Measurements from ENCODE around the gene ORC5.

The ORC5 gene

DNA sequence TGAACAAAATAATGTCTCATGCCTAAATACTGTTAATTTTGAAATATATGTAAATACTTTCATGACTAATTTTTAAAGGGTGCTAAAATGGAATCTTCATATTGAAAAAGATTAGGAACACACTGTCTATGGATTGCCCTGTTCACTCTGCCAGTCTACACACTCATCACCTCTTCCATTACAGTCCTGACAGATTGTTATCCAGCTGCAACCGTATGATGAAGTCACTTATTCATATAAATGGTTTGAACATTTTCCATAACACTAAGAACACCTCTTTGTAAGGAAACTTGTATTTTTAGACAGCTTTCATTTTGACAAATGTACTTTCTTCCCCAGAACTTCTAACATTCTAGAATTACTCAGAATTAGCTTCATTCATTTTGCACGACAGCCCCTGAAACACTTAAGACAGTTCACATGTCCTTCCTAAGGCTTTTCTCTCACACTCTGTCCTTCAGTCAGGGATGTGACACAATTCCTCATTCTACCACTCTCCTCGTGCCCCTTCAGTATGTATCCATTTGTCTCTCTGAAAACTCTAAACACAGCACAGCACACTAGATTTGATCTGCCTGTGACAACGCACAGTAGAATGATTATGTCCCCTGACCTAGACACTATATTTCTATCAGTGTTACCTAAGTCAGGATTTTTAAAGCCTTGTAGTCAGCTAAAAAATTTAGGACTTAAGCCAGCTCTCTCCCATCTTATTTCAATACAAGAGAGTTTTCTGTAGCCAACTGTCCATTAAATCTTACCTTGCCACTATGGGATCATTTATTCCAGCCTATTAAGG is 71.9 kb downstream of the ORC5 start:
- H3K9ac ChIP-seq = no peak overlapping the region
- no peak overlapping the region for H3K27ac ChIP-seq
- no peak overlapping the region for H3K4me2 ChIP-seq
- H3K4me3 ChIP-seq = no peak overlapping the region
- H3K36me3 ChIP-seq = peaks cover 83% of the 10 kb centered on the region
- no peaks in the 10 kb centered on the region for H3K27me3 ChIP-seq
- no peaks in the 10 kb centered on the region for H3K4me1 ChIP-seq
- no peaks in the 10 kb centered on the region for H3K9me3 ChIP-seq
- no peaks in the 10 kb centered on the region for H4K20me1 ChIP-seq
- no peak for TF ChIP-seq Cebpa-rat (IDR thresholded peaks at IDR 0.05)

DNA sequence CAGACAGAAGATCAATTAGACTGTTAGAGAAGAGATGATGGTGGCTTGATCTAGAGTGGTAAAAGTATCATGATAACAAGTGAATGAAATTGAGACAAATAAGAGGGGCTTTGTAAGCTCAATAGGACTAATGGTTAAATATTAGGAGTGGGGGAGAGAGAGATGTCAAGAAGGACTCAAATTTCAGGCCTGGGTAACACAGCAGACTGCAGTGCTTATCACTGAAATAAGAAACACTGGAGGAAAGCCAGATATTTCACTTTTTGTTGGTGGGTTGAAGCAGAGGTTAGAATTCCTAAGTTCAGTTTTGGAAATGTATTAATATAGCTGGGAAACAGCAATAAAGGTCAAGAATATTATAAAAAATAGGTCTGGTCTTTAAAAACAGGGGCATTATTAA is 74.6 kb downstream of the ORC5 start:
- H3K36me3 ChIP-seq = peaks cover 79% of the 10 kb centered on the region
- no peak for TF ChIP-seq Cebpa-rat (IDR thresholded peaks at IDR 0.05)
- H3K9me3 ChIP-seq = no peaks in the 10 kb centered on the region
- no peaks in the 10 kb centered on the region for H3K4me1 ChIP-seq
- no peaks in the 10 kb centered on the region for H4K20me1 ChIP-seq
- no peak overlapping the region for H3K27ac ChIP-seq
- H3K27me3 ChIP-seq = no peaks in the 10 kb centered on the region
- no peak overlapping the region for H3K4me2 ChIP-seq
- no peak overlapping the region for H3K4me3 ChIP-seq
- no peak overlapping the region for H3K9ac ChIP-seq

DNA sequence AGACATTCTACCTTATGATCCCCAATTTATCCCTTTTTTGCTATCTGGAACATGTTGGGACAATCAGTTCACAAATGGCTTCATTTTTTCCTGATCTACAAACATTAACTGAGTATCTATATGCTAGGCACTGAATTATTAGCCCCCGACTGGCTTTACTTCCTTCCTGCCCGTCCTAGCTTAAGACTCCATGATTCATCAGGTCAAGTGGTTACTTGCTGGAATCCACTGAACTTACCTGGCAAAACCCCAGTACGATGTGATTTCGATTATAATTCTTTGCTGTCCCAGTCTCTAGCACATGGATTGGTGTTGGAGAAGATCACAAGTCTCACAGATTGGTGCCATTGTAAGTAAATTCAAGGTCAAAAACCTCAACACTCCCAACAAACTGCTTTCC is 77.1 kb downstream of the ORC5 start:
- Histone ChIP-seq H3K4me2 (no peak overlapping the region), H3K4me1 (no peaks in the 10 kb centered on the region), H3K36me3 (peaks cover 62% of the 10 kb centered on the region), H3K9ac (no peak overlapping the region), H3K27ac (no peak overlapping the region), H3K9me3 (no peaks in the 10 kb centered on the region), H3K27me3 (no peaks in the 10 kb centered on the region), H4K20me1 (no peaks in the 10 kb centered on the region), H3K4me3 (no peak overlapping the region)
- TF ChIP-seq Cebpa-rat (IDR thresholded peaks at IDR 0.05) = no peak

DNA sequence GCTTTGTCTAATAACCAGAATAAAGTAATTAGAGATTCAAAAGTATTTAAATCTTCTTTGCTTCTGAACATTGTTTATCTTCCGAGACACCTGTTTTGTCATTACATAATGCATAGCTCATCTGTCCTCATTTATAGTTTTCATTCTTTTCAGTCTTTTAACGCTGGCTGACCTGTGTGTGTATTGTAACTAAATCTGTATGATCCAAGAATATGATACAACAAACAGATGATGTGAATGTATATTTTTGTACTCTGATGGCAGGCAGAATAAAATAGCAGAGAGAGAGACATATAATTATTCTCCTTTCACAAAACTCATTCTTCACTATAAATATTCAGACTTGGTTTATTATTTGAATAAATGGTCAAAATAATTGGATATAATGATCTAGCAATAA is 80.6 kb downstream of the ORC5 start:
- Histone ChIP-seq H3K4me1 (no peaks in the 10 kb centered on the region), H4K20me1 (no peaks in the 10 kb centered on the region), H3K4me2 (no peak overlapping the region), H3K27me3 (no peaks in the 10 kb centered on the region), H3K36me3 (peaks cover 43% of the 10 kb centered on the region), H3K27ac (no peak overlapping the region), H3K9me3 (no peaks in the 10 kb centered on the region), H3K4me3 (no peak overlapping the region), H3K9ac (no peak overlapping the region)
- TF ChIP-seq Cebpa-rat (IDR thresholded peaks at IDR 0.05) = no peak

DNA sequence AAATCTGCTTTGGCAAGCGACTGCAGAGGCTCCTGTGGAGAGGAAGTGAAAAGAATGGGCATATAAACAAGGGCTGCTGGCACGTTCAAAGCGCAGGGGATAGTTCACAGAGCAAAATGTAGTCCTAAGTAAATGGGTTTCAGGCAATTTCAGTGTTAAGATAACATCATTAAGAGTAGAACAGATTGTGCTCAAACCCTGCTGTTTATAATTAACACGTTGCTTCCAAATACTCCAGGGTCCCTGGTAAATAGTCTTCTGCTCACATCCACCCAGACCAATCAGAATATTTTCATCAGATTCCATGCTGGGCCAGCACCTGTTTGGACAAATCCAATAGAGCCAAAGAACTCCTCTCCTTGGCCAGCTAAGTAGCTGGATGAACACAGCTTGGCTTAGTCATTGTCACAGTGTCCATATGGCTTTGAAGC is 81.4 kb downstream of the ORC5 start:
- H4K20me1 ChIP-seq = no peaks in the 10 kb centered on the region
- H3K36me3 ChIP-seq = peaks cover 36% of the 10 kb centered on the region
- H3K9me3 ChIP-seq = no peaks in the 10 kb centered on the region
- H3K27me3 ChIP-seq = no peaks in the 10 kb centered on the region
- no peak overlapping the region for H3K4me2 ChIP-seq
- no peak for TF ChIP-seq Cebpa-rat (IDR thresholded peaks at IDR 0.05)
- no peak overlapping the region for H3K4me3 ChIP-seq
- no peak overlapping the region for H3K27ac ChIP-seq
- no peak overlapping the region for H3K9ac ChIP-seq
- no peaks in the 10 kb centered on the region for H3K4me1 ChIP-seq

DNA sequence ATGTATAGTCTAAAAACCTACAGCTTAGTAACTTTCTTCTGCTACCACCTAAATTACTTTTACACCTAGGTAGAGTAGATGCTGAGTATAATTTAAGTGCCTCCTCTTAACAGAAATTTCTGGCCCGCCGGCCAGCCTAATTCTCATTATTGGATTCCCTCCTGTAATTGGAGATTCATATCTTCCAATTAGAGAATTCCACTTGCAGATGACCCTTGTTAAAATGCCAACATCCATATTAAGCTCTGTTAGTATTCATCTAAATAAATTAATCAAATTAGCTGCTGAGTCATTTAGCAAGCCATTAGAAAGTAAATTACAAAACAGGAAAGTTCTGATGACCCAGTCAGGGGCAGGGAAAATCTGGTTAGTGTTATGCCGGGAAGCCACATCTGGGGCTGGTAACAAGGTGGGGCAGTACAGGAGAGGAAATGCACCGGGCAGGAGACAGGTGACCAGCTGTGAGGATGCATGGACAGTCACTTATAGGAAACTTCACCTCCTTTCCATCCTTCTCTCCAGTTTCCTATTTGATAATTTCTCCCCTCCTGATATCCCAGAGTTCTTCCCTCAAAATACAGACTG is 82.8 kb downstream of the ORC5 start:
- 0 out of 2 replicates have a peak, but pooled peaks cover 3% of the 10 kb centered on the region for H3K9me3 ChIP-seq
- no peaks in the 10 kb centered on the region for H3K27me3 ChIP-seq
- no peak overlapping the region for H3K27ac ChIP-seq
- H4K20me1 ChIP-seq = no peaks in the 10 kb centered on the region
- H3K36me3 ChIP-seq = peaks cover 22% of the 10 kb centered on the region
- H3K9ac ChIP-seq = no peak overlapping the region
- H3K4me2 ChIP-seq = no peak overlapping the region
- no peak overlapping the region for H3K4me3 ChIP-seq
- no peaks in the 10 kb centered on the region for H3K4me1 ChIP-seq
- TF ChIP-seq Cebpa-rat (IDR thresholded peaks at IDR 0.05) = no peak

DNA sequence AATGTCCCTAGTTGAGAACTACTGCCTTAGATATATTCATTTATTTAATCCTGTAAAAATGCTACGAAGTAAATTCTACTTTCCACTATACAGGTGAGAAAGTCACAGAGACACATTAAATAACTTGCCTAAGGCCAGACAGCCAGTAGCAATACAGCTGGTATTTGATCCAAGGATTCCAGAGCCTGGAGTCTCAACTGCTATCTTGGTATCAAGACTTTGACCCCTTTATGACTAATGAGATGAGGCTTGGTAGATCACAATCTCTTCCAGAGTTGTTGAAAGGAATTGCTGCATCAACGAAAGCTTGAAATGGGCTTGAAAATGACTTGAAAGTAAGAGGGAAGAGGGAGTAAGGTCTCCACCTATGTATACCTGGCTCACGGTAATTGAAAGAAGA is 83.3 kb downstream of the ORC5 start:
- no peaks in the 10 kb centered on the region for H4K20me1 ChIP-seq
- H3K4me1 ChIP-seq = no peaks in the 10 kb centered on the region
- no peak overlapping the region for H3K9ac ChIP-seq
- H3K4me2 ChIP-seq = no peak overlapping the region
- no peak overlapping the region for H3K4me3 ChIP-seq
- H3K27ac ChIP-seq = no peak overlapping the region
- no peaks in the 10 kb centered on the region for H3K27me3 ChIP-seq
- H3K9me3 ChIP-seq = 0 out of 2 replicates have a peak, but pooled peaks cover 3% of the 10 kb centered on the region
- TF ChIP-seq Cebpa-rat (IDR thresholded peaks at IDR 0.05) = no peak
- H3K36me3 ChIP-seq = peaks cover 22% of the 10 kb centered on the region

DNA sequence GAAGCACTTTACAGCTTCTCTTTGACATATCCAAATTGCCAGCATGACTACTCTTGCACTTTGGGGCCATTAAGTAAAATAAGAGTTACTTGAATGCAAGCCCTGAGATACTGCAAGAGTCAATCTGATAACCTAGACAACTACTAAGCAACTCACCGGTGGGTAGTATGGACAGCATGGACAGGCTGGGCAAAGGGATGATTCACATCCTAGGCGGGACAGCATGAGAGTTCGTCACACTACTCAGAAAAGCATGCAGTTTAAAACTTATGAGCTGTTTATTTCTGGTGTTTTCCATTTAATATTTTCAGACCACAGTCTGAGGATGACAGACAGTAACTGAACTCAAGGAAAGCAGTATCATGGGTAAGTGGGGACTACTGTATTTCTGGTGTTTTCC is 84.0 kb downstream of the ORC5 start:
- peaks cover 22% of the 10 kb centered on the region for H3K36me3 ChIP-seq
- H3K4me3 ChIP-seq = no peak overlapping the region
- no peaks in the 10 kb centered on the region for H3K4me1 ChIP-seq
- H3K4me2 ChIP-seq = no peak overlapping the region
- H4K20me1 ChIP-seq = no peaks in the 10 kb centered on the region
- H3K27ac ChIP-seq = no peak overlapping the region
- H3K27me3 ChIP-seq = no peaks in the 10 kb centered on the region
- no peak for TF ChIP-seq Cebpa-rat (IDR thresholded peaks at IDR 0.05)
- 0 out of 2 replicates have a peak, but pooled peaks cover 3% of the 10 kb centered on the region for H3K9me3 ChIP-seq
- H3K9ac ChIP-seq = no peak overlapping the region

DNA sequence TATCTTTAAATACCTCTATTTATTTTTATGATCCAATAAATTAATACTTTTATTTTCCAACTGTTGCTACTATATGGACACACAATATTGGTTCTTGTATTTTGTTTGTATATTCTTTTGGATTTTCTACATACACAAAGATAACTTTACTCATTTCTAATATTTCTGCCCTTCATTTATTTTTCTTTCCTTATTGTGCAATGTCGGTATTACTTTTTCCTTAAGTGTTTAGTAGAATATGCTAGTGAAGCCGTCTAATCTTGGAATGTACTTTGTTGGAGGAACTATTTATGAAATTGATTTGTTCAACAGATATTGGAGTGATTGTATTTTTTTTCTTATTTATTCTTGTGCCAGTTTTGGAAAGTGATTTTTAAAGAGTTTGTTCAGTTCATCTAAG is 94.0 kb downstream of the ORC5 start:
- Histone ChIP-seq H3K4me3 (no peak overlapping the region), H3K9ac (no peak overlapping the region), H3K27me3 (no peaks in the 10 kb centered on the region), H3K9me3 (no peaks in the 10 kb centered on the region), H3K4me1 (no peaks in the 10 kb centered on the region), H3K36me3 (no peaks in the 10 kb centered on the region), H3K4me2 (no peak overlapping the region), H4K20me1 (no peaks in the 10 kb centered on the region), H3K27ac (no peak overlapping the region)
- no peak for TF ChIP-seq Cebpa-rat (IDR thresholded peaks at IDR 0.05)

DNA sequence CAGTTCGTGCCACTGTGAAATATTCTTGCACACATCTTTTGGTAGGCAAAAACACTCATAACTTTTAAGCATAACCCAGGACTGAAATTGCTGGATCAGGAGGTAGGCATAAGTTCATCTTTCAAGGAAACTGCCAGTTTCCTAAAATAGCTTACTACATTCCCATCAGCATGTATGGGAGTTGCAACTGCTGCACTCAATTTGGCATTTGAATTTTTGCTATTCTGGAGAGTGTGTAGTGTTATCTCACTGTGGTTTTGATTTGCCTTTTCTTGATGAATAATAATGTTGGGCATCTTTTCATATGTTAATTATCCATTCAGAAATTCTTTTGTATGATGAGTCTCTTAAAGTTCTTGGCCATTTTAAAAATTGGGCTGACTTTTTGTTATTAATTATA is 95.2 kb downstream of the ORC5 start:
- no peaks in the 10 kb centered on the region for H3K4me1 ChIP-seq

More for the DNA sequence above, 95.2 kb downstream of the ORC5 start:
- Histone ChIP-seq H3K9ac (no peak overlapping the region), H3K4me2 (no peak overlapping the region), H3K36me3 (no peaks in the 10 kb centered on the region), H3K4me3 (no peak overlapping the region), H3K27ac (no peak overlapping the region), H3K27me3 (no peaks in the 10 kb centered on the region), H3K9me3 (no peaks in the 10 kb centered on the region), H4K20me1 (no peaks in the 10 kb centered on the region)
- TF ChIP-seq Cebpa-rat (IDR thresholded peaks at IDR 0.05) = no peak
